Endothelial cell of umbilical vein (primary cell): ENCODE data around the gene SLC9A2. TPM values are rescaled to one million over a fixed set of nuclear protein-coding genes. Genes with fewer than 3 reads are reported as not detected.

ENCODE experiments used
- BruUV-seq: library from RNA; stranded (reverse); fragments of 400-500 nt; replicated peaks from 2 replicates; lab custom pipeline; 2021; lab: Mats Ljungman, UMichigan
- CTCF ChIA-PET: fragments of 300-600, 350-600 bp; sonication (Branson Sonifier 250); formaldehyde crosslinking; loops from one replicate; lab custom pipeline; 2021; ENCODE audit warnings: antibody characterized with exemption, inconsistent platforms; lab: Charles Lee
- POLR2A ChIA-PET: fragments of 300-600, 350-600 bp; sonication (Branson Sonifier 250); formaldehyde crosslinking; loops from one replicate; lab custom pipeline; 2021; ENCODE audit warnings: antibody characterized with exemption, inconsistent platforms; lab: Charles Lee
- DNase-seq: peaks from one replicate; pipeline ENCODE4 v3.0.0-alpha.2; 2011; ENCODE audit warnings: low read depth, low spot score
- FAIRE-seq: peaks from 2 replicates; lab custom pipeline; 2011; peaks lifted over from hg19 to GRCh38; lab: Jason Lieb, UNC
- H2AFZ ChIP-seq: 2 replicates; pipeline ENCODE4 v1.6.0; 2012; ENCODE audit warnings: low read depth, low read length, control low read depth, inconsistent platforms
- H3K27ac ChIP-seq: 2 replicates; pipeline ENCODE4 v1.5.1; 2011; ENCODE audit warnings: low read depth, mild to moderate bottlenecking, control low read depth, low read length, moderate library complexity; ENCODE audit not compliant: insufficient read depth
- H3K27me3 ChIP-seq, 2 experiments: 2 replicates each; pipeline versions ENCODE4 v1.6.0 to v1.6.1; 2011; ENCODE audit warnings: low read length in 2 of 2, mixed read lengths in 1 of 2; ENCODE audit not compliant: control insufficient read depth in 2 of 2, insufficient read depth in 2 of 2
- H3K36me3 ChIP-seq, 2 experiments: 2 replicates in 1 of 2; 3 replicates in 1 of 2; pipeline ENCODE4 v1.5.1; 2011; ENCODE audit warnings: low read length in 2 of 2, mild to moderate bottlenecking in 1 of 2, moderate library complexity in 1 of 2; ENCODE audit not compliant: control insufficient read depth in 2 of 2, insufficient read depth in 2 of 2; ENCODE audit errors: extremely low read depth in 1 of 2
- H3K4me1 ChIP-seq: 3 replicates; pipeline ENCODE4 v1.5.1; 2011; ENCODE audit warnings: mild to moderate bottlenecking, low read length; ENCODE audit not compliant: control insufficient read depth, insufficient read depth; ENCODE audit errors: extremely low read depth
- H3K4me2 ChIP-seq: 2 replicates; pipeline ENCODE4 v1.6.1; 2011; ENCODE audit warnings: low read length, control low read depth, mixed read lengths; ENCODE audit not compliant: insufficient read depth
- H3K4me3 ChIP-seq, 3 experiments: fragments of 200-600 bp in 1 of 3; sonication (generic), shearing (Covaris generic) in 1 of 3; replicated peaks in 1 of 3; 2 replicates each; pipeline ENCODE4 v1.5.1; 2011 to 2016; ENCODE audit warnings: control low read depth in 3 of 3, low read length in 3 of 3, mild to moderate bottlenecking in 2 of 3, inconsistent platforms in 1 of 3, low read depth in 1 of 3, moderate library complexity in 1 of 3; ENCODE audit not compliant: insufficient read depth in 1 of 3
- H3K79me2 ChIP-seq: 2 replicates; pipeline ENCODE4 v1.6.0; 2012; ENCODE audit warnings: low read length, inconsistent platforms; ENCODE audit not compliant: control insufficient read depth, insufficient read depth
- H3K9ac ChIP-seq: replicated peaks from 2 replicates; pipeline ENCODE3; 2011; ENCODE audit warnings: low read length, control low read depth; ENCODE audit not compliant: insufficient read depth; ENCODE audit errors: extremely low read depth
- H3K9me1 ChIP-seq: replicated peaks from 3 replicates; pipeline ENCODE4 v1.6.0; 2011; ENCODE audit warnings: mild to moderate bottlenecking, low read length; ENCODE audit not compliant: control insufficient read depth, insufficient read depth; ENCODE audit errors: extremely low read depth
- H3K9me3 ChIP-seq: replicated peaks from 2 replicates; pipeline ENCODE4 v1.5.1; 2012; ENCODE audit warnings: low read length, inconsistent platforms; ENCODE audit not compliant: control insufficient read depth, insufficient read depth
- H4K20me1 ChIP-seq: replicated peaks from 2 replicates; pipeline ENCODE3; 2011; ENCODE audit warnings: mild to moderate bottlenecking, low read length; ENCODE audit not compliant: control insufficient read depth, insufficient read depth; ENCODE audit errors: extremely low read depth
- CTCF ChIP-seq, 2 donors: IDR thresholded peaks; 1 replicate in 1 of 2; 2 replicates in 1 of 2; pipeline ENCODE4 v1.5.1; 2011; ENCODE audit warnings: low read length in 2 of 2, mild to moderate bottlenecking in 2 of 2, moderate library complexity in 2 of 2, control low read depth in 1 of 2, inconsistent platforms in 1 of 2, low read depth in 1 of 2; ENCODE audit not compliant: insufficient read depth in 1 of 2; ENCODE audit errors: extremely low read depth in 1 of 2
- EZH2 ChIP-seq: IDR thresholded peaks from 2 replicates; pipeline ENCODE4 v1.6.1; 2012; ENCODE audit warnings: borderline replicate concordance, low read depth, mild to moderate bottlenecking, moderate library complexity, low read length, inconsistent platforms; ENCODE audit not compliant: severe bottlenecking
- FOS ChIP-seq: IDR thresholded peaks from 2 replicates; pipeline ENCODE4 v1.6.1; 2011; ENCODE audit warnings: mild to moderate bottlenecking, low read length, moderate library complexity, borderline replicate concordance; ENCODE audit not compliant: insufficient read depth
- GATA2 ChIP-seq: IDR thresholded peaks from 2 replicates; pipeline ENCODE4 v1.7.0; 2011; ENCODE audit warnings: low read depth, mild to moderate bottlenecking, moderate library complexity, mixed read lengths, low read length; ENCODE audit not compliant: insufficient read length, insufficient read depth
- JUN ChIP-seq: IDR thresholded peaks from 2 replicates; pipeline ENCODE4 v1.6.1; 2011; ENCODE audit warnings: borderline replicate concordance, low read depth; ENCODE audit not compliant: insufficient read length, insufficient read depth
- MYC ChIP-seq: IDR thresholded peaks from one replicate; pipeline ENCODE4 v1.6.1; 2011; ENCODE audit warnings: mild to moderate bottlenecking, low read depth, low read length
- POLR2A ChIP-seq: IDR thresholded peaks from 2 replicates; pipeline ENCODE4 v1.6.1; 2012; ENCODE audit warnings: low read depth, mild to moderate bottlenecking, control low read depth, low read length
- POLR2AphosphoS5 ChIP-seq: IDR thresholded peaks from 2 replicates; pipeline ENCODE4 v1.6.1; 2012; ENCODE audit warnings: low read depth, mild to moderate bottlenecking, control low read depth, low read length, moderate library complexity; ENCODE audit not compliant: insufficient read depth
- dilution Hi-C: fragments of 300-500 bp; cut with MboI; formaldehyde crosslinking; loops from one replicate; pipeline ENCODE4 v1.15.0; 2019; ENCODE audit warnings: low sequenced_read_pairs; ENCODE audit not compliant: extremely low pct_ligation_motif_present
- intact Hi-C: fragments of 100-400 bp; cut with micrococcal nuclease; formaldehyde crosslinking; loops from one replicate; pipeline ENCODE4 v1.10.0; 2022
- polyA plus RNA-seq, 4 experiments: library from polyadenylated mRNA; depleted of rRNA in 3 of 4; stranded (reverse) in 3 of 4; unstranded in 1 of 4; fragments of >200 nt; gene quantifications; 2 replicates each; pipeline versions ENCODE4 v1.2.1 to v1.2.3, GENCODE V29; 2011 to 2012; ENCODE audit warnings: missing spikeins in 1 of 4
- total RNA-seq: library from RNA; stranded (reverse); gene quantifications from 2 replicates; pipeline ENCODE4 v1.2.3, GENCODE V29; 2021
- TF ChIP-seq, protein P1 (sequence below): IDR thresholded peaks from 2 replicates; pipeline ENCODE4 v1.6.1; 2011; ENCODE audit not compliant: insufficient read depth, insufficient read length

SLC9A2 gene
- total and polyA plus RNA-seq, 2 donors (not counting 3 experiments of a cell fraction or from before 2014, with no cell fraction given) = 0.03 TPM; not detected in 1

GRCh38 chr2:102754456-102755145, 135.2 kb downstream of the SLC9A2 start:
- H3K27ac ChIP-seq = no peak overlapping the region
- no peaks in the 10 kb centered on the region for H3K27me3 ChIP-seq
- H3K9me3 ChIP-seq = no peaks in the 10 kb centered on the region
- no TSS peak for BruUV-seq
- FAIRE-seq (no peak), DNase-seq (no peak)
- TF ChIP-seq EZH2 (no peak), POLR2A (no peak), GATA2 (no peak), CTCF (IDR thresholded peaks at IDR 0.05; ENCODE audit: extremely low read depth in 1 of 2, insufficient read depth in 1 of 2, low read depth in 1 of 2, low read length in 2 of 2) (no peak), MYC (no peak), JUN (no peak), FOS (no peak), POLR2AphosphoS5 (no peak)
- TF ChIP-seq, protein P1, sequence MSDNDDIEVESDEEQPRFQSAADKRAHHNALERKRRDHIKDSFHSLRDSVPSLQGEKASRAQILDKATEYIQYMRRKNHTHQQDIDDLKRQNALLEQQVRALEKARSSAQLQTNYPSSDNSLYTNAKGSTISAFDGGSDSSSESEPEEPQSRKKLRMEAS = no peak
- no peak overlapping the region for H3K4me2 ChIP-seq
- H3K4me3 ChIP-seq = no peak overlapping the region
- no peak overlapping the region for H2AFZ ChIP-seq
- intact Hi-C loops = no loop called here
- ChIA-PET CTCF (interaction anchor here (1.3 to 7.0 kb wide), 5 partner anchors 10 to 51 kb away, joined by 4 to 311 read pairs (median 22); a partner anchor contains a TSS), POLR2A (no interaction called here)
- no peaks in the 10 kb centered on the region for H3K9me1 ChIP-seq
- peaks cover 2% of the 10 kb centered on the region for H3K4me1 ChIP-seq
- H3K36me3 ChIP-seq = no peaks in the 10 kb centered on the region
- H4K20me1 ChIP-seq = no peaks in the 10 kb centered on the region
- H3K9ac ChIP-seq = no peak overlapping the region
- H3K79me2 ChIP-seq = no peaks in the 10 kb centered on the region
- dilution Hi-C loops = no loop called here
